ENCODE measurements around the gene USP11. TPM values are rescaled to one million over a fixed set of nuclear protein-coding genes. Genes with fewer than 3 reads are reported as not detected.

The USP11 gene
- total and polyA plus RNA-seq, 7 donors, result 4.9 to 37.7 (median 21.8) TPM

- Histone ChIP-seq H3K9me3 (no peaks in the 10 kb centered on the region), H3K36me3 (peaks cover 19 to 49% (median 33%) of the 10 kb centered on the region in 4 donors)
- 81 to 91% methylated on average over 10 of the region's 10 CpGs for WGBS, 2 donors
Observed at GRCh38 chrX:47222751-47223350, 10.0 kb upstream of the USP11 start.

DNA sequence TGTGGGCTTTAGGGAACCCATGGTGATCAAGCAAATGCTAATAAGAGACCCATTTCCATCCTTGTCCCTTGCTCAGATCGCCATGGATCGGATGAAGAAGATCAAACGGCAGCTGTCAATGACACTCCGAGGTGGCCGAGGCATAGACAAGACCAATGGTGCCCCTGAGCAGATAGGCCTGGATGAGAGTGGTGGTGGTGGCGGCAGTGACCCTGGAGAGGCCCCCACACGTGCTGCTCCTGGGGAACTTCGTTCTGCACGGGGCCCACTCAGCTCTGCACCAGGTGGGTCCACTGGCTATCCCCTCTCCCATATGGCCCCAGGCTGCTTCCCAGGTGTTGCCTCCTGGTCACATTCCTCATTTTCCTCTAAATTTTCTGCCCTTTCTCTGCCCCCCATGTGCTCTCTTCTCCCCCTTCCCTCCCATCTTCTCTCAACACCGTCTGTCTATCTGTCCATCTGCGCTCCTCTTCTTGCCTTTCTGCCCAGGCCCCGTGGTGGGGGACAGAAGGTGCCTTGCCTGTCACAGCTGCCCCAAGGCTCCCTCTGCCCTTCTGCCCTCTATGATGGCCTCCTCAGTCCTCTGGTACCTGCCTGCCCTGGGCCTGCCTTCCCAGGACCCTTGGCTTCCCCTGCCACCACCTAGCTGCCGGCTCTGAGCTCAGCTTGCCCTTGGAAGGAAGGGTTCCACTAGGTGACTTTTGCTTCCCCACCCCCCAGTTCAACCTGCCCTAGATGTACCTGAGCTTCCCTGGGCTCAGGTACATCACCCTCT is 9.1 kb upstream of the USP11 start:
- Histone ChIP-seq H3K36me3 (peaks cover 19 to 57% (median 33%) of the 10 kb centered on the region in 4 donors), H3K27me3 (no peaks in the 10 kb centered on the region), H3K4me3 (no peak overlapping the region), H3K9me3 (no peaks in the 10 kb centered on the region), H3K27ac (no peak overlapping the region), H3K4me1 (peaks cover 0 to 23% (median 11%) of the 10 kb centered on the region in 4 donors)
- TF ChIP-seq EP300 (IDR thresholded peaks at IDR 0.05) (no peak), POLR2AphosphoS5 (IDR thresholded peaks at IDR 0.05) (no peak), POLR2A (IDR thresholded peaks at IDR 0.05) (no peak)
- DNase-seq, result no peak
- WGBS, 2 donors, result 94 to 96% methylated on average over 13 of the region's 13 CpGs
- intact Hi-C loops (cut with DNase I), result no loop called here

More at GRCh38 chrX:47222751-47223350, 10.0 kb upstream of the USP11 start:
- no peak overlapping the region for H3K4me3 ChIP-seq
- no peaks in the 10 kb centered on the region for H3K27me3 ChIP-seq
- intact Hi-C loops (cut with DNase I), result no loop called here
- H3K4me1 ChIP-seq, result peaks cover 0 to 24% (median 11%) of the 10 kb centered on the region in 4 donors
- H3K27ac ChIP-seq, result no peak overlapping the region
- no peak for TF ChIP-seq POLR2A (IDR thresholded peaks at IDR 0.05)
- TF ChIP-seq CTCF (IDR thresholded peaks at IDR 0.05), result no peak
- TF ChIP-seq EP300 (IDR thresholded peaks at IDR 0.05), result no peak
- no peak for TF ChIP-seq POLR2AphosphoS5 (IDR thresholded peaks at IDR 0.05)
- DNase-seq, result no peak

GRCh38 chrX:47224266-47224895 is 8.4 kb upstream of the USP11 start:
- Histone ChIP-seq H3K36me3 (peaks cover 19 to 63% (median 33%) of the 10 kb centered on the region in 4 donors), H3K4me1 (peaks cover 0 to 16% (median 11%) of the 10 kb centered on the region in 4 donors), H3K9me3 (no peaks in the 10 kb centered on the region), H3K27me3 (no peaks in the 10 kb centered on the region), H3K27ac (no peak overlapping the region), H3K4me3 (no peak overlapping the region)
- 90 to 94% methylated on average over 17 of the region's 17 CpGs for WGBS, 2 donors
- TF ChIP-seq EP300 (IDR thresholded peaks at IDR 0.05) (no peak), POLR2A (IDR thresholded peaks at IDR 0.05) (no peak), POLR2AphosphoS5 (IDR thresholded peaks at IDR 0.05) (no peak), CTCF (IDR thresholded peaks at IDR 0.05) (no peak)
- DNase-seq, result no peak
- intact Hi-C loops (cut with DNase I), result no loop called here

DNA sequence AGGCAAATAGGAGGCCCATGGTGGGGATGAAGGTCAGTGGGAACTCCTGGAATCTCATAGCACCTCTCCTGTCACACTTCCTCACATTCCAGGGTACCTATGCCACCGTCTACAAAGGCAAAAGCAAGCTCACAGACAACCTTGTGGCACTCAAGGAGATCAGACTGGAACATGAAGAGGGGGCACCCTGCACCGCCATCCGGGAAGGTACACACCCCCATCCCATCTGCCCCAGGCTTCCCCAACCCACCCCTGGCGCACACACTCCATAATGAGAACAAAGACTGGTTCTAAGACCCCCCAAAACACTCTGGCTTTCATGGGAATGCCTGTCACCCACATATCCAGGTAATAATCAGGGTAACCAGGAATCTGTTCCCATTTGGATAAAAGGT is 7.9 kb upstream of the USP11 start:
- 92 to 95% methylated on average over 4 of the region's 4 CpGs for WGBS, 2 donors
- intact Hi-C loops (cut with DNase I), result no loop called here
- Histone ChIP-seq H3K36me3 (peaks cover 19 to 65% (median 33%) of the 10 kb centered on the region in 4 donors), H3K4me3 (no peak overlapping the region), H3K27me3 (no peaks in the 10 kb centered on the region), H3K4me1 (peaks cover 0 to 12% (median 8%) of the 10 kb centered on the region in 4 donors), H3K9me3 (no peaks in the 10 kb centered on the region), H3K27ac (no peak overlapping the region)
- TF ChIP-seq POLR2AphosphoS5 (IDR thresholded peaks at IDR 0.05), result no peak
- no peak for TF ChIP-seq POLR2A (IDR thresholded peaks at IDR 0.05)
- TF ChIP-seq CTCF (IDR thresholded peaks at IDR 0.05), result no peak
- no peak for DNase-seq

GRCh38 chrX:47226071-47226470 is 6.7 kb upstream of the USP11 start:
- intact Hi-C loops (cut with DNase I), result no loop called here
- H3K4me3 ChIP-seq, result no peak overlapping the region
- H3K36me3 ChIP-seq, result peaks cover 19 to 65% (median 33%) of the 10 kb centered on the region in 4 donors
- H3K27me3 ChIP-seq, result no peaks in the 10 kb centered on the region
- WGBS, 2 donors, result 81 to 92% methylated on average over 6 of the region's 6 CpGs
- no peak for DNase-seq
- H3K4me1 ChIP-seq, result peaks cover 0 to under 1% (median 0%) of the 10 kb centered on the region in 4 donors
- TF ChIP-seq POLR2A (IDR thresholded peaks at IDR 0.05) (no peak), EP300 (IDR thresholded peaks at IDR 0.05) (no peak), CTCF (IDR thresholded peaks at IDR 0.05) (no peak), POLR2AphosphoS5 (IDR thresholded peaks at IDR 0.05) (no peak)
- H3K9me3 ChIP-seq, result no peaks in the 10 kb centered on the region
- H3K27ac ChIP-seq, result no peak overlapping the region

Measured in sigmoid colon (tissue), 7 donors.